WTC11 (cell line): ENCODE results near the gene FAM20C. TPM values are rescaled to one million over a fixed set of nuclear protein-coding genes. Genes with fewer than 3 reads are reported as not detected.
A peak's percentile ranks its signal among the peaks of the same experiment; 100 is the strongest.

ENCODE experiments used
- ATAC-seq: fragments of 200-7000 bp; cut with Tn5 transposase; 2 replicates; pipeline ENCODE4 v1.10.0; 2021; ENCODE audit warnings: mild to moderate bottlenecking, moderate library complexity
- CTCF ChIA-PET: fragments of 300-600 bp; sonication (Branson Sonifier 250); formaldehyde crosslinking; loops from one replicate; lab custom pipeline; 2021; ENCODE audit warnings: antibody characterized with exemption; lab: Charles Lee
- POLR2A ChIA-PET: fragments of 350-600 bp; sonication (Branson Sonifier 250); formaldehyde crosslinking; loops from one replicate; lab custom pipeline; 2021; ENCODE audit warnings: antibody characterized with exemption; lab: Charles Lee
- DNase-seq: peaks from one replicate; pipeline ENCODE4 v3.0.0; 2021; ENCODE audit warnings: low spot score
- H3K27ac Mint-ChIP-seq: 2 replicates; pipeline ENCODE4 v1.8.0; 2021; ENCODE audit warnings: mixed read lengths
- H3K27me3 Mint-ChIP-seq: 2 replicates; pipeline ENCODE4 v1.8.0; 2021; ENCODE audit warnings: low read depth, mild to moderate bottlenecking, moderate library complexity, mixed read lengths
- H3K36me3 Mint-ChIP-seq: 2 replicates; pipeline ENCODE4 v1.8.0; 2021; ENCODE audit warnings: mixed read lengths
- H3K4me1 Mint-ChIP-seq: 2 replicates; pipeline ENCODE4 v1.8.0; 2022; ENCODE audit warnings: mixed read lengths
- H3K4me3 Mint-ChIP-seq: 2 replicates; pipeline ENCODE4 v1.8.0; 2021; ENCODE audit warnings: mild to moderate bottlenecking, moderate library complexity, mixed read lengths
- H3K9me3 Mint-ChIP-seq: 2 replicates; pipeline ENCODE4 v1.8.0; 2021; ENCODE audit warnings: mixed read lengths
- ARID4B ChIP-seq: sonication (generic); formaldehyde crosslinking; IDR thresholded peaks from 2 replicates; pipeline ENCODE4 v1.8.0; 2023; ENCODE audit warnings: missing genetic modification reagents, mild to moderate bottlenecking, borderline replicate concordance
- ATF1 ChIP-seq: sonication (generic); formaldehyde crosslinking; IDR thresholded peaks from 2 replicates; pipeline ENCODE4 v1.8.1; 2023; ENCODE audit warnings: mild to moderate bottlenecking, moderate library complexity, missing genetic modification reagents
- CREM ChIP-seq: sonication (generic); formaldehyde crosslinking; IDR thresholded peaks from 2 replicates; pipeline ENCODE4 v1.8.1; 2022; ENCODE audit warnings: mild to moderate bottlenecking, missing genetic modification reagents, moderate library complexity
- ETV6 ChIP-seq: sonication (generic); formaldehyde crosslinking; IDR thresholded peaks from 2 replicates; pipeline ENCODE4 v1.8.1; 2022; ENCODE audit warnings: mild to moderate bottlenecking, missing genetic modification reagents
- IRF1 ChIP-seq: sonication (generic); formaldehyde crosslinking; IDR thresholded peaks from 2 replicates; pipeline ENCODE4 v1.8.0; 2023; ENCODE audit warnings: missing genetic modification reagents
- IRF2 ChIP-seq: sonication (generic); formaldehyde crosslinking; IDR thresholded peaks from 2 replicates; pipeline ENCODE4 v1.8.0; 2022; ENCODE audit warnings: low read depth, missing genetic modification reagents, borderline replicate concordance
- MAX ChIP-seq: sonication (generic); formaldehyde crosslinking; IDR thresholded peaks from 2 replicates; pipeline ENCODE4 v1.8.0; 2022; ENCODE audit warnings: mild to moderate bottlenecking, missing genetic modification reagents
- MXD4 ChIP-seq: fragments of 250-450 bp; sonication (Bioruptor Pico); IDR thresholded peaks from 2 replicates; pipeline ENCODE4 v1.8.0; 2021; ENCODE audit warnings: mild to moderate bottlenecking, moderate library complexity, borderline replicate concordance
- NFE2L1 ChIP-seq: sonication (generic); formaldehyde crosslinking; IDR thresholded peaks from 2 replicates; pipeline ENCODE4 v1.8.1; 2023; ENCODE audit warnings: missing genetic modification reagents
- SMAD4 ChIP-seq: sonication (generic); formaldehyde crosslinking; IDR thresholded peaks from 2 replicates; pipeline ENCODE4 v1.8.0; 2022; ENCODE audit warnings: mild to moderate bottlenecking, missing genetic modification reagents
- ZBTB21 ChIP-seq: sonication (generic); formaldehyde crosslinking; IDR thresholded peaks from 2 replicates; pipeline ENCODE4 v1.8.1; 2023; ENCODE audit warnings: mild to moderate bottlenecking, missing genetic modification reagents, borderline replicate concordance
- ZNF121 ChIP-seq: sonication (generic); formaldehyde crosslinking; IDR thresholded peaks from 2 replicates; pipeline ENCODE4 v1.8.0; 2023; ENCODE audit warnings: missing genetic modification reagents
- ZNF219 ChIP-seq: sonication (generic); formaldehyde crosslinking; IDR thresholded peaks from 2 replicates; pipeline ENCODE4 v1.8.0; 2023; ENCODE audit warnings: missing genetic modification reagents, mild to moderate bottlenecking, borderline replicate concordance
- ZNF263 ChIP-seq: sonication (generic); formaldehyde crosslinking; IDR thresholded peaks from 2 replicates; pipeline ENCODE4 v1.8.1; 2022; ENCODE audit warnings: low read depth, mild to moderate bottlenecking, moderate library complexity, missing genetic modification reagents
- total RNA-seq: library from RNA; stranded (reverse); gene quantifications from 3 replicates; pipeline ENCODE4 v1.2.3, GENCODE V29; 2021
- TF ChIP-seq, protein P1 (sequence below): sonication (generic); formaldehyde crosslinking; IDR thresholded peaks from 2 replicates; pipeline ENCODE4 v1.8.1; 2023; ENCODE audit warnings: mild to moderate bottlenecking, missing genetic modification reagents
- TF ChIP-seq, protein P2 (sequence below): sonication (generic); formaldehyde crosslinking; IDR thresholded peaks from 2 replicates; pipeline ENCODE4 v1.8.1; 2023; ENCODE audit warnings: mild to moderate bottlenecking, missing genetic modification reagents, borderline replicate concordance

FAM20C gene
- total RNA-seq, 1 experiment from 2014 or later = 64.9 TPM

GRCh38 chr7:212754-213153 lies 20.4 kb downstream of the FAM20C start:
- Mint-ChIP-seq H3K27me3 (no peaks in the 10 kb centered on the region), H3K4me1 (peaks cover 6% of the 10 kb centered on the region), H3K4me3 (no peak overlapping the region), H3K36me3 (peaks cover 25% of the 10 kb centered on the region), H3K9me3 (no peaks in the 10 kb centered on the region), H3K27ac (no peak overlapping the region)
- DNase-seq (no peak), ATAC-seq (no peak)
- TF ChIP-seq IRF2 (no peak), MXD4 (CRISPR knock-in tag) (no peak), IRF1 (CRISPR knock-in tag) (no peak), ZNF121 (CRISPR knock-in tag) (no peak)
- TF ChIP-seq, protein P1, sequence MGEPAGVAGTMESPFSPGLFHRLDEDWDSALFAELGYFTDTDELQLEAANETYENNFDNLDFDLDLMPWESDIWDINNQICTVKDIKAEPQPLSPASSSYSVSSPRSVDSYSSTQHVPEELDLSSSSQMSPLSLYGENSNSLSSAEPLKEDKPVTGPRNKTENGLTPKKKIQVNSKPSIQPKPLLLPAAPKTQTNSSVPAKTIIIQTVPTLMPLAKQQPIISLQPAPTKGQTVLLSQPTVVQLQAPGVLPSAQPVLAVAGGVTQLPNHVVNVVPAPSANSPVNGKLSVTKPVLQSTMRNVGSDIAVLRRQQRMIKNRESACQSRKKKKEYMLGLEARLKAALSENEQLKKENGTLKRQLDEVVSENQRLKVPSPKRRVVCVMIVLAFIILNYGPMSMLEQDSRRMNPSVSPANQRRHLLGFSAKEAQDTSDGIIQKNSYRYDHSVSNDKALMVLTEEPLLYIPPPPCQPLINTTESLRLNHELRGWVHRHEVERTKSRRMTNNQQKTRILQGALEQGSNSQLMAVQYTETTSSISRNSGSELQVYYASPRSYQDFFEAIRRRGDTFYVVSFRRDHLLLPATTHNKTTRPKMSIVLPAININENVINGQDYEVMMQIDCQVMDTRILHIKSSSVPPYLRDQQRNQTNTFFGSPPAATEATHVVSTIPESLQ (CRISPR knock-in tag) = no peak
- CTCF ChIA-PET = no interaction called here
- POLR2A ChIA-PET = no interaction called here

GRCh38 chr7:213324-213993 lies 21.1 kb downstream of the FAM20C start:
- CTCF ChIA-PET = no interaction called here
- DNase-seq = no peak
- Mint-ChIP-seq H3K27me3 (no peaks in the 10 kb centered on the region), H3K36me3 (peaks cover 20% of the 10 kb centered on the region), H3K4me3 (no peak overlapping the region), H3K4me1 (peaks cover 2% of the 10 kb centered on the region; the same call in 1 of the 2 replicates), H3K9me3 (no peaks in the 10 kb centered on the region), H3K27ac (no peak overlapping the region)
- no peak for TF ChIP-seq CREM
- no peak for TF ChIP-seq SMAD4
- no peak for TF ChIP-seq ZBTB21 (CRISPR knock-in tag)
- TF ChIP-seq ATF1 (CRISPR knock-in tag) = no peak
- no peak for TF ChIP-seq ZNF263 (CRISPR knock-in tag)
- TF ChIP-seq MAX = no peak
- no peak for ATAC-seq
- POLR2A ChIA-PET = no interaction called here

DNA sequence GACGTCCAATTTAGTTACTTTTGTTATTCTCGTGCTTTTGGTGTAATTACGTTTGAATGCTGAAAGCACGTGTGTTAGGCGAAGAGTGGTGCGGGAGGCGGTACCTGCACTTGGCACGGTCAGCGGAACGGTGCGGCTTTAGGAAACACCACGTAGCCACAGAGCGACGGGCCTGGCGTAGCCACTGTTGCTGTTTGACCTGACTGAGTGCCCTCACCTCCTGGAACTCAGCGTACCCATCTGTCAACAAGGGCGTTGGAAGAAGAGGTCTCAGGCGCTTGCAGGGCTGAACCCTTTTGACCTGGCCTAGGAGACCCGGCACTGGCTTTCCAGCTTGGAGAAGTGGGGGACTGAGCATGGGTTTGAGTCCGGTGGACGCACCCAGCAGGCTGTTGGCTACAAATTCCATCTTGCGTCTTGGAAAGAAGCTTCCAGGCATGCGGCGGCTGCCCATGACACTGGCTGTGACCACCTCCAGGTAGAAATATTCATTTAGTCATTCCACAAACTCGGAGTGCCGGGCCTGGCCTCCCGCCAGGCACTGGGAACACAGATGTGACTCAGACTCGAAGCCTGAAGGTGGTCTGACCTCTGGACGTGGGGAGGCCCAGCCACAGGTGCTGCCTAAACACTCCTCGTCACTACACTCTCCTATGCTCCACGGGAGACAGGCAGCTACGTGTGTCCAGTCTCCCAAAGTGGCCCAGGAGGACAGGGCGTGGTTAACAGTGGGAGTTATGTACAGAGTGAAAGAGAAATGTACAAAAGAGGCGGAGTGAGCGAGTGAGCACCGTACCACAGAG lies 22.2 kb downstream of the FAM20C start:
- ATAC-seq (no peak), DNase-seq (no peak)
- H3K36me3 Mint-ChIP-seq = peaks cover 18% of the 10 kb centered on the region
- no peak for TF ChIP-seq ZBTB21 (CRISPR knock-in tag)
- TF ChIP-seq NFE2L1 (CRISPR knock-in tag) = no peak
- TF ChIP-seq ETV6 (CRISPR knock-in tag) = no peak
- TF ChIP-seq, protein P2, sequence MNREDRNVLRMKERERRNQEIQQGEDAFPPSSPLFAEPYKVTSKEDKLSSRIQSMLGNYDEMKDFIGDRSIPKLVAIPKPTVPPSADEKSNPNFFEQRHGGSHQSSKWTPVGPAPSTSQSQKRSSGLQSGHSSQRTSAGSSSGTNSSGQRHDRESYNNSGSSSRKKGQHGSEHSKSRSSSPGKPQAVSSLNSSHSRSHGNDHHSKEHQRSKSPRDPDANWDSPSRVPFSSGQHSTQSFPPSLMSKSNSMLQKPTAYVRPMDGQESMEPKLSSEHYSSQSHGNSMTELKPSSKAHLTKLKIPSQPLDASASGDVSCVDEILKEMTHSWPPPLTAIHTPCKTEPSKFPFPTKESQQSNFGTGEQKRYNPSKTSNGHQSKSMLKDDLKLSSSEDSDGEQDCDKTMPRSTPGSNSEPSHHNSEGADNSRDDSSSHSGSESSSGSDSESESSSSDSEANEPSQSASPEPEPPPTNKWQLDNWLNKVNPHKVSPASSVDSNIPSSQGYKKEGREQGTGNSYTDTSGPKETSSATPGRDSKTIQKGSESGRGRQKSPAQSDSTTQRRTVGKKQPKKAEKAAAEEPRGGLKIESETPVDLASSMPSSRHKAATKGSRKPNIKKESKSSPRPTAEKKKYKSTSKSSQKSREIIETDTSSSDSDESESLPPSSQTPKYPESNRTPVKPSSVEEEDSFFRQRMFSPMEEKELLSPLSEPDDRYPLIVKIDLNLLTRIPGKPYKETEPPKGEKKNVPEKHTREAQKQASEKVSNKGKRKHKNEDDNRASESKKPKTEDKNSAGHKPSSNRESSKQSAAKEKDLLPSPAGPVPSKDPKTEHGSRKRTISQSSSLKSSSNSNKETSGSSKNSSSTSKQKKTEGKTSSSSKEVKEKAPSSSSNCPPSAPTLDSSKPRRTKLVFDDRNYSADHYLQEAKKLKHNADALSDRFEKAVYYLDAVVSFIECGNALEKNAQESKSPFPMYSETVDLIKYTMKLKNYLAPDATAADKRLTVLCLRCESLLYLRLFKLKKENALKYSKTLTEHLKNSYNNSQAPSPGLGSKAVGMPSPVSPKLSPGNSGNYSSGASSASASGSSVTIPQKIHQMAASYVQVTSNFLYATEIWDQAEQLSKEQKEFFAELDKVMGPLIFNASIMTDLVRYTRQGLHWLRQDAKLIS (CRISPR knock-in tag) = no peak
- TF ChIP-seq CREM = no peak
- no peak for TF ChIP-seq ZNF219
- TF ChIP-seq IRF1 (CRISPR knock-in tag) = no peak
- no peak for TF ChIP-seq ARID4B (CRISPR knock-in tag)
- CTCF ChIA-PET = no interaction called here
- no peaks in the 10 kb centered on the region for H3K9me3 Mint-ChIP-seq
- no peaks in the 10 kb centered on the region for H3K27me3 Mint-ChIP-seq
- H3K27ac Mint-ChIP-seq = peak overlapping the region; percentile 78; the same call in 1 of the 2 replicates
- peaks cover 5% of the 10 kb centered on the region; the same call in 1 of the 2 replicates for H3K4me1 Mint-ChIP-seq
- POLR2A ChIA-PET = no interaction called here
- H3K4me3 Mint-ChIP-seq = no peak overlapping the region
